Measurements from ENCODE around the gene PXYLP1. TPM values are rescaled to one million over a fixed set of nuclear protein-coding genes. Genes with fewer than 3 reads are reported as not detected.

The PXYLP1 gene
- total and polyA plus RNA-seq, 9 of the 15 experiments (the other 6 are each of a cell fraction or from before 2014, with no cell fraction given): 0.80 to 2.9 (median 1.3) TPM

DNA sequence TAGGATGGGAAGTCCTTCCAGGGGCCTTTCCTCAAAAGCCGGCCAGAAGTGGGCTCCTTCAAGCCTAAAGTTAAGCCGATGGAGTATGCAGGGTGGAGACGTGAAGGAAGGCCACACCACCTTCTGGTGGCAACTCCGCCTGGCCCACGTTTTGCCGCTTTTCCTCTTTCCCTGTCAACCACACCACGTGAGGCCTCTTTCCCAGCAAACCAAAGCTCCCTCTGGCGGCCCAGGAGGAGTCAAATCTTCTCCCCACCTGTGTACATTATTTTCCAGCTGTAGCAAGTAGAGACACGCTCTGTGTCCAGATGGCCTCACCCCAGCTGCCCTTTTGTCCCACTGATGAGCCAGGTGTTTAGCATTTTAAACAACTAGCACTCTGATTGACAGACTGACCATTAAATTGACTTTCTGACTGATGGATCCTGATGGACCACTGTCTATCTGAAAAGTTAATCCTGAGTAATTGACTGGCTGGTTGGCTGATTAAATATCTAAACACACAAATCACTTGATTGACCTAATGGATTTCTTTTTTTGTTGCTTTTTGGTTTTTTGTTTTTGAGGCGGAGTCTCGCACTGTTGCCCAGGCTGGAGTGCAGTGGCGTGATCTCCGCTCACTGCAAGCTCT is 77.1 kb downstream of the PXYLP1 start (continued):
- TF ChIP-seq, protein P1, sequence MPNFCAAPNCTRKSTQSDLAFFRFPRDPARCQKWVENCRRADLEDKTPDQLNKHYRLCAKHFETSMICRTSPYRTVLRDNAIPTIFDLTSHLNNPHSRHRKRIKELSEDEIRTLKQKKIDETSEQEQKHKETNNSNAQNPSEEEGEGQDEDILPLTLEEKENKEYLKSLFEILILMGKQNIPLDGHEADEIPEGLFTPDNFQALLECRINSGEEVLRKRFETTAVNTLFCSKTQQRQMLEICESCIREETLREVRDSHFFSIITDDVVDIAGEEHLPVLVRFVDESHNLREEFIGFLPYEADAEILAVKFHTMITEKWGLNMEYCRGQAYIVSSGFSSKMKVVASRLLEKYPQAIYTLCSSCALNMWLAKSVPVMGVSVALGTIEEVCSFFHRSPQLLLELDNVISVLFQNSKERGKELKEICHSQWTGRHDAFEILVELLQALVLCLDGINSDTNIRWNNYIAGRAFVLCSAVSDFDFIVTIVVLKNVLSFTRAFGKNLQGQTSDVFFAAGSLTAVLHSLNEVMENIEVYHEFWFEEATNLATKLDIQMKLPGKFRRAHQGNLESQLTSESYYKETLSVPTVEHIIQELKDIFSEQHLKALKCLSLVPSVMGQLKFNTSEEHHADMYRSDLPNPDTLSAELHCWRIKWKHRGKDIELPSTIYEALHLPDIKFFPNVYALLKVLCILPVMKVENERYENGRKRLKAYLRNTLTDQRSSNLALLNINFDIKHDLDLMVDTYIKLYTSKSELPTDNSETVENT (CRISPR knock-in tag; IDR thresholded peaks at IDR 0.05): no peak
- no peak for TF ChIP-seq FOSL1 (tag; conservative IDR thresholded peaks at IDR 0.05)
- TF ChIP-seq STAT5A (IDR thresholded peaks at IDR 0.05; ENCODE audit: borderline replicate concordance, low read length): no peak
- no peak for TF ChIP-seq PHB (CRISPR knock-in tag; IDR thresholded peaks at IDR 0.05)
- TF ChIP-seq, protein P2, sequence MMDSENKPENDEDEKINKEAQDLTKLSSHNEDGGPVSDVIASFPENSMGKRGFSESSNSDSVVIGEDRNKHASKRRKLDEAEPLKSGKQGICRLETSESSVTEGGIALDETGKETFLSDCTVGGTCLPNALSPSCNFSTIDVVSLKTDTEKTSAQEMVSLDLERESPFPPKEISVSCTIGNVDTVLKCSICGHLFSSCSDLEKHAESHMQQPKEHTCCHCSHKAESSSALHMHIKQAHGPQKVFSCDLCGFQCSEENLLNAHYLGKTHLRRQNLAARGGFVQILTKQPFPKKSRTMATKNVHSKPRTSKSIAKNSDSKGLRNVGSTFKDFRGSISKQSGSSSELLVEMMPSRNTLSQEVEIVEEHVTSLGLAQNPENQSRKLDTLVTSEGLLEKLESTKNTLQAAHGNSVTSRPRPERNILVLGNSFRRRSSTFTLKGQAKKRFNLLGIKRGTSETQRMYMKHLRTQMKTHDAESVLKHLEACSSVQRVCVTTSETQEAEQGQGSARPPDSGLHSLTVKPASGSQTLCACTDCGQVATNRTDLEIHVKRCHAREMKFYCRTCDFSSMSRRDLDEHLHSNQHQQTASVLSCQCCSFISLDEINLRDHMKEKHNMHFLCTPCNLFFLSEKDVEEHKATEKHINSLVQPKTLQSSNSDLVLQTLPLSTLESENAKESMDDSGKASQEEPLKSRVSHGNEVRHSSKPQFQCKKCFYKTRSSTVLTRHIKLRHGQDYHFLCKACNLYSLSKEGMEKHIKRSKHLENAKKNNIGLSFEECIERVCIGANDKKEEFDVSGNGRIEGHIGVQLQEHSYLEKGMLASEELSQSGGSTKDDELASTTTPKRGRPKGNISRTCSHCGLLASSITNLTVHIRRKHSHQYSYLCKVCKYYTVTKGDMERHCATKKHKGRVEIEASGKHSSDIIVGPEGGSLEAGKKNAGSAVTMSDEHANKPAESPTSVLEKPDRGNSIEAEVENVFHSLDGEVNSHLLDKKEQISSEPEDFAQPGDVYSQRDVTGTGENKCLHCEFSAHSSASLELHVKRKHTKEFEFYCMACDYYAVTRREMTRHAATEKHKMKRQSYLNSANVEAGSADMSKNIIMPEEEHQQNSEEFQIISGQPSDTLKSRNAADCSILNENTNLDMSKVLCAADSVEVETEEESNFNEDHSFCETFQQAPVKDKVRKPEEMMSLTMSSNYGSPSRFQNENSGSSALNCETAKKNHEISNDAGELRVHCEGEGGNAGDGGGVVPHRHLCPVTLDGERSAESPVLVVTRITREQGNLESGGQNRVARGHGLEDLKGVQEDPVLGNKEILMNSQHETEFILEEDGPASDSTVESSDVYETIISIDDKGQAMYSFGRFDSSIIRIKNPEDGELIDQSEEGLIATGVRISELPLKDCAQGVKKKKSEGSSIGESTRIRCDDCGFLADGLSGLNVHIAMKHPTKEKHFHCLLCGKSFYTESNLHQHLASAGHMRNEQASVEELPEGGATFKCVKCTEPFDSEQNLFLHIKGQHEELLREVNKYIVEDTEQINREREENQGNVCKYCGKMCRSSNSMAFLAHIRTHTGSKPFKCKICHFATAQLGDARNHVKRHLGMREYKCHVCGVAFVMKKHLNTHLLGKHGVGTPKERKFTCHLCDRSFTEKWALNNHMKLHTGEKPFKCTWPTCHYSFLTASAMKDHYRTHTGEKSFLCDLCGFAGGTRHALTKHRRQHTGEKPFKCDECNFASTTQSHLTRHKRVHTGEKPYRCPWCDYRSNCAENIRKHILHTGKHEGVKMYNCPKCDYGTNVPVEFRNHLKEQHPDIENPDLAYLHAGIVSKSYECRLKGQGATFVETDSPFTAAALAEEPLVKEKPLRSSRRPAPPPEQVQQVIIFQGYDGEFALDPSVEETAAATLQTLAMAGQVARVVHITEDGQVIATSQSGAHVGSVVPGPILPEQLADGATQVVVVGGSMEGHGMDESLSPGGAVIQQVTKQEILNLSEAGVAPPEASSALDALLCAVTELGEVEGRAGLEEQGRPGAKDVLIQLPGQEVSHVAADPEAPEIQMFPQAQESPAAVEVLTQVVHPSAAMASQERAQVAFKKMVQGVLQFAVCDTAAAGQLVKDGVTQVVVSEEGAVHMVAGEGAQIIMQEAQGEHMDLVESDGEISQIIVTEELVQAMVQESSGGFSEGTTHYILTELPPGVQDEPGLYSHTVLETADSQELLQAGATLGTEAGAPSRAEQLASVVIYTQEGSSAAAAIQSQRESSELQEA (IDR thresholded peaks at IDR 0.05; ENCODE audit: low read depth): no peak
- no peak for TF ChIP-seq ZEB2 (IDR thresholded peaks at IDR 0.05)
- no peak for TF ChIP-seq MBD2 (IDR thresholded peaks at IDR 0.05; ENCODE audit: borderline replicate concordance, low read depth)
- no peak for TF ChIP-seq GABPB2 (CRISPR knock-in tag; conservative IDR thresholded peaks at IDR 0.05)
- TF ChIP-seq SIX5 (IDR thresholded peaks at IDR 0.05; ENCODE audit: borderline replicate concordance in 1 of 2, insufficient read depth in 1 of 2, low read depth in 1 of 2, low read length in 2 of 2): no peak
- no peak for TF ChIP-seq ZNF134 (CRISPR knock-in tag; conservative IDR thresholded peaks at IDR 0.05)
- TF ChIP-seq CBFA2T2 (conservative IDR thresholded peaks at IDR 0.05): peak; percentile 68
- peak; percentile 40; the same call in 1 of the 2 replicates for TF ChIP-seq RB1 (IDR thresholded peaks at IDR 0.05; ENCODE audit: low read depth)
- TF ChIP-seq BCLAF1 (IDR thresholded peaks at IDR 0.05; ENCODE audit: borderline replicate concordance in 1 of 2, control insufficient read depth in 1 of 2, low read depth in 2 of 2, low read length in 1 of 2): no peak
- no peak for TF ChIP-seq MYNN (IDR thresholded peaks at IDR 0.05)
- no peak for TF ChIP-seq MYNN (CRISPR knock-in tag; IDR thresholded peaks at IDR 0.05)
- TF ChIP-seq HEY1 (CRISPR knock-in tag; IDR thresholded peaks at IDR 0.05; ENCODE audit: borderline replicate concordance): no peak

All from K562 (cell line).